SK-N-SH treated with all-trans-retinoic acid at 6 μM for 48 hours (cell line): Measurements from ENCODE around the gene CHPF2.

Experiments
- BACH2 ChIP-seq: fragments of 250-450 bp; sonication (Bioruptor Pico); IDR thresholded peaks from 2 replicates; pipeline ENCODE4 v1.9.0; 2021; ENCODE audit warnings: mild to moderate bottlenecking, borderline replicate concordance
- CSDC2 ChIP-seq: fragments of 250-450 bp; sonication (Bioruptor Pico); IDR thresholded peaks from 2 replicates; pipeline ENCODE4 v1.5.0; 2020; ENCODE audit warnings: mild to moderate bottlenecking, moderate library complexity
- CSRNP3 ChIP-seq: fragments of 250-450 bp; sonication (Bioruptor Pico); IDR thresholded peaks from 2 replicates; pipeline ENCODE4 v1.5.1; 2021; ENCODE audit warnings: mild to moderate bottlenecking, moderate library complexity
- ISL1 ChIP-seq: fragments of 250-450 bp; sonication (Bioruptor Pico); IDR thresholded peaks from 2 replicates; pipeline ENCODE4 v2.1.2; 2022; ENCODE audit warnings: mild to moderate bottlenecking, moderate library complexity
- PATZ1 ChIP-seq: fragments of 250-450 bp; sonication (Bioruptor Pico); IDR thresholded peaks from 2 replicates; pipeline ENCODE4 v1.8.0; 2020; ENCODE audit warnings: mild to moderate bottlenecking, moderate library complexity, borderline replicate concordance
- PPARA ChIP-seq: fragments of 250-450 bp; sonication (Bioruptor Pico); IDR thresholded peaks from 2 replicates; pipeline ENCODE4 v1.5.0; 2020; ENCODE audit warnings: mild to moderate bottlenecking, borderline replicate concordance
- SNAI2 ChIP-seq: fragments of 250-450 bp; sonication (Bioruptor Pico); IDR thresholded peaks from 2 replicates; pipeline ENCODE4 v1.5.0; 2020; ENCODE audit warnings: mild to moderate bottlenecking, moderate library complexity
- TOX ChIP-seq: fragments of 250-450 bp; sonication (Bioruptor Pico); IDR thresholded peaks from 2 replicates; pipeline ENCODE4 v1.8.0; 2021; ENCODE audit warnings: mild to moderate bottlenecking, moderate library complexity, borderline replicate concordance
- TSHZ2 ChIP-seq: fragments of 250-450 bp; sonication (Bioruptor Pico); IDR thresholded peaks from 2 replicates; pipeline ENCODE4 v1.5.0; 2020; ENCODE audit warnings: mild to moderate bottlenecking, moderate library complexity
- ZFP3 ChIP-seq: fragments of 250-450 bp; sonication (Bioruptor Pico); IDR thresholded peaks from 2 replicates; pipeline ENCODE4 v1.5.0; 2020; ENCODE audit warnings: mild to moderate bottlenecking, moderate library complexity
- ZFP30 ChIP-seq: fragments of 450-650 bp; formaldehyde crosslinking; IDR thresholded peaks from 2 replicates; pipeline ENCODE4 v1.5.0; 2022; ENCODE audit warnings: mild to moderate bottlenecking, moderate library complexity
- ZNF70 ChIP-seq: fragments of 450-650 bp; formaldehyde crosslinking; IDR thresholded peaks from 2 replicates; pipeline ENCODE4 v1.5.0; 2020; ENCODE audit warnings: mild to moderate bottlenecking, moderate library complexity
- TF ChIP-seq, protein P1 (sequence below): fragments of 250-450 bp; sonication (Bioruptor Pico); IDR thresholded peaks from 2 replicates; pipeline ENCODE4 v1.5.1; 2020; ENCODE audit warnings: low read depth, mild to moderate bottlenecking, moderate library complexity

GRCh38 chr7:151201751-151202150, 30.5 kb upstream of the CHPF2 start:
- TF ChIP-seq PATZ1 (no peak), CSRNP3 (no peak), ZFP3 (CRISPR knock-in tag) (no peak), ZNF70 (CRISPR knock-in tag) (no peak), SNAI2 (no peak), BACH2 (no peak), ISL1 (CRISPR knock-in tag) (no peak), TSHZ2 (no peak), CSDC2 (no peak), PPARA (CRISPR knock-in tag) (no peak), ZFP30 (CRISPR knock-in tag) (no peak), TOX (CRISPR knock-in tag) (no peak)
- TF ChIP-seq, protein P1, sequence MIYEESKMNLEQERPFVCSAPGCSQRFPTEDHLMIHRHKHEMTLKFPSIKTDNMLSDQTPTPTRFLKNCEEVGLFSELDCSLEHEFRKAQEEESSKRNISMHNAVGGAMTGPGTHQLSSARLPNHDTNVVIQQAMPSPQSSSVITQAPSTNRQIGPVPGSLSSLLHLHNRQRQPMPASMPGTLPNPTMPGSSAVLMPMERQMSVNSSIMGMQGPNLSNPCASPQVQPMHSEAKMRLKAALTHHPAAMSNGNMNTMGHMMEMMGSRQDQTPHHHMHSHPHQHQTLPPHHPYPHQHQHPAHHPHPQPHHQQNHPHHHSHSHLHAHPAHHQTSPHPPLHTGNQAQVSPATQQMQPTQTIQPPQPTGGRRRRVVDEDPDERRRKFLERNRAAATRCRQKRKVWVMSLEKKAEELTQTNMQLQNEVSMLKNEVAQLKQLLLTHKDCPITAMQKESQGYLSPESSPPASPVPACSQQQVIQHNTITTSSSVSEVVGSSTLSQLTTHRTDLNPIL, result no peak
